ENCODE results near the gene PCDHGC4.

- no peak for TF ChIP-seq EZH2phosphoT487 (IDR thresholded peaks at IDR 0.05; ENCODE audit: low read depth, severe bottlenecking, unreplicated experiment)
- TF ChIP-seq CTCF (IDR thresholded peaks at IDR 0.05; ENCODE audit: poor library complexity): no peak
Measured at GRCh38 chr5:141523991-141524390, 39.2 kb downstream of the PCDHGC4 start.
